Parathyroid adenoma (tissue), 2 donors: ENCODE data around the gene ITGB5.
"Not testable (repeated sequence)": the region's sequence is repeated elsewhere in the genome, so short reads cannot be mapped to it uniquely, and the experiment has no call there.

Source experiments
- H2AFZ ChIP-seq: fragments of 300-600 bp; sonication (generic); one replicate; pipeline ENCODE4 v1.7.0; 2017; ENCODE audit warnings: antibody characterized with exemption, mild to moderate bottlenecking
- H3K27ac ChIP-seq: fragments of 300-600 bp; sonication (generic); one replicate; pipeline ENCODE4 v1.7.0; 2017
- H3K27me3 ChIP-seq: fragments of 300-600 bp; sonication (generic); one replicate; pipeline ENCODE4 v1.7.0; 2017; ENCODE audit warnings: low read length; ENCODE audit not compliant: control insufficient read depth, insufficient read depth
- H3K36me3 ChIP-seq: fragments of 300-600 bp; sonication (generic); one replicate; pipeline ENCODE4 v1.7.0; 2017; ENCODE audit warnings: low read length; ENCODE audit not compliant: control insufficient read depth, insufficient read depth
- H3K4me1 ChIP-seq: fragments of 300-600 bp; sonication (generic); one replicate; pipeline ENCODE4 v1.7.0; 2017; ENCODE audit warnings: control low read depth
- H3K4me2 ChIP-seq: fragments of 300-600 bp; sonication (generic); one replicate; pipeline ENCODE4 v1.7.0; 2017; ENCODE audit warnings: low read length
- H3K4me3 ChIP-seq: fragments of 300-600 bp; sonication (generic); one replicate; pipeline ENCODE4 v1.7.0; 2017; ENCODE audit warnings: low read depth, low read length
- H3K79me2 ChIP-seq: fragments of 300-600 bp; sonication (generic); one replicate; pipeline ENCODE4 v1.7.0; 2017; ENCODE audit warnings: control low read depth
- H3K9ac ChIP-seq: fragments of 300-600 bp; sonication (generic); one replicate; pipeline ENCODE4 v1.7.0; 2017; ENCODE audit warnings: mild to moderate bottlenecking
- H3K9me3 ChIP-seq: fragments of 300-600 bp; sonication (generic); one replicate; pipeline ENCODE4 v1.7.0; 2017; ENCODE audit warnings: low read length; ENCODE audit not compliant: control insufficient read depth
- TF ChIP-seq, protein P1 (sequence below): fragments of 300-600 bp; sonication (generic); IDR thresholded peaks from one replicate; pipeline ENCODE4 v1.7.0; 2017; ENCODE audit warnings: antibody characterized with exemption, mild to moderate bottlenecking
- donor health status: primary hyperparathyroidism.

ITGB5 gene

DNA sequence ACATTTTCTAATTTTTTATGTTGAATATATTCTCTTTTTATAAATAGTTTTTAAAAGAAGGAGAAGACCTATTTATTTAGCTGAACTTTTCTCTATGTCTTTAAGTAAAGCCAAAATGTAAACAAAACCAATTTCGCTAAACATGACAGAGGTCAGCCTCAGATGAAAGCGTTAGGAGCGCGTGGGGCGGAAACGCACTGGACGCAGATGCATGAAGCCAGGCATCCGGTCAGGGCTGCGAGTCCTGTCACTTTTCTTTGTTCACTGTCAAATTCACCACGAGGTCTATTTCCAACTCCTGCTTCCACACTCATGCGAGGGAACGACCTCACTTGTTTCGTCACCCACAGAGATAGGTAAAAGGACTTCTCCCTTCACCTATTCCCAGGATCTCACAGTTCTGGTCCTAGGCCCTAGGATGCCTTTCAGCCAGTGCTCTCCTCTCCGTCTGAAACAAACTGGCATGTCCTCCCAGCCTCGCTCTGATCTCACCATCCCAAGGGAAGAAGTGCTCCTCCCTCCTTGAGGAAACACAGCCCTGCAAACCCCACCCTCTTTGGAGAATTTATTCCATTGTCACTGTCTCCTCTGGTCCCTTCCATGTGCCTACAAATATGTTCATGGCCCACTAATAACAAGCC is 57.9 kb downstream of the ITGB5 start:
- H3K36me3 ChIP-seq: no peaks in the 10 kb centered on the region
- no peaks in the 10 kb centered on the region for H3K9me3 ChIP-seq
- H3K79me2 ChIP-seq: peaks cover 8% of the 10 kb centered on the region
- no peak overlapping the region for H3K9ac ChIP-seq
- no peak overlapping the region for H3K27ac ChIP-seq
- H3K27me3 ChIP-seq: no peaks in the 10 kb centered on the region
- TF ChIP-seq, protein P1, sequence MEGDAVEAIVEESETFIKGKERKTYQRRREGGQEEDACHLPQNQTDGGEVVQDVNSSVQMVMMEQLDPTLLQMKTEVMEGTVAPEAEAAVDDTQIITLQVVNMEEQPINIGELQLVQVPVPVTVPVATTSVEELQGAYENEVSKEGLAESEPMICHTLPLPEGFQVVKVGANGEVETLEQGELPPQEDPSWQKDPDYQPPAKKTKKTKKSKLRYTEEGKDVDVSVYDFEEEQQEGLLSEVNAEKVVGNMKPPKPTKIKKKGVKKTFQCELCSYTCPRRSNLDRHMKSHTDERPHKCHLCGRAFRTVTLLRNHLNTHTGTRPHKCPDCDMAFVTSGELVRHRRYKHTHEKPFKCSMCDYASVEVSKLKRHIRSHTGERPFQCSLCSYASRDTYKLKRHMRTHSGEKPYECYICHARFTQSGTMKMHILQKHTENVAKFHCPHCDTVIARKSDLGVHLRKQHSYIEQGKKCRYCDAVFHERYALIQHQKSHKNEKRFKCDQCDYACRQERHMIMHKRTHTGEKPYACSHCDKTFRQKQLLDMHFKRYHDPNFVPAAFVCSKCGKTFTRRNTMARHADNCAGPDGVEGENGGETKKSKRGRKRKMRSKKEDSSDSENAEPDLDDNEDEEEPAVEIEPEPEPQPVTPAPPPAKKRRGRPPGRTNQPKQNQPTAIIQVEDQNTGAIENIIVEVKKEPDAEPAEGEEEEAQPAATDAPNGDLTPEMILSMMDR: no peak
- no peaks in the 10 kb centered on the region for H3K4me1 ChIP-seq
- H2AFZ ChIP-seq: no peak overlapping the region
- no peak overlapping the region for H3K4me3 ChIP-seq
- H3K4me2 ChIP-seq: no peak overlapping the region

DNA sequence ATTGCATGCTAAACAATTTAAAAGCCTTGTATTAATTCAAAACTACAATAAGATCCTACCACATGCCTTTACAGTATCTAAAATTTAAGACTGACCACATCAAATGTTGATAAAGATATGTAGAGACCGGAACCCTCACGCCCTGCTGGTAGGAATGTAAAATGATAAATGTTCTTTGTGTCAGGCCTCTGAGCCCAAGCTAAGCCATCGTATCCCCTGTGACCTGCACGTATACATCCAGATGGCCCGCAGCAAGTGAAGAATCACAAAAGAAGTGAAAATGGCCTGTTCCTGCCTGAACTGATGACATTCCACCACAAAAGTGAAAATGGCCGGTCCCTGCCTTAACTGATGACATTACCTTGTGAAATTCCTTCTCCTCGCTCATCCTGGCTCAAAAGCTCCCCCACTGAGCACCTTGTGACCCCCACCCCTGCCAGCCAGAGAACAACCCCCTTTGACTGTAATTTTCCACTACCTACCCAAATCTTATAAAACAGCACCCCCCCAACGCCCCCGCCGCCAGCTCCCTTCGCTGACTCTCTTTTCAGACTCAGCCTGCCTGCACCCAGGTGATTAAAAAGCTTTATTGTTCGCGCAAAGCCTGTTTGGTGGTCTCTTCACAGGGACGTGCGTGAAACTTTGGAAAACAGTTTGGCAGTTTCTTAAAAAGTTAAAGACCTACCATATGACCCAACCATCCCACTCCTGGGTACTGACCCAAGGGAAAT is 59.5 kb downstream of the ITGB5 start:
- not testable (repeated sequence) for H3K4me1 ChIP-seq, H3K9ac ChIP-seq
- TF ChIP-seq, protein P1: peak; percentile 6

DNA sequence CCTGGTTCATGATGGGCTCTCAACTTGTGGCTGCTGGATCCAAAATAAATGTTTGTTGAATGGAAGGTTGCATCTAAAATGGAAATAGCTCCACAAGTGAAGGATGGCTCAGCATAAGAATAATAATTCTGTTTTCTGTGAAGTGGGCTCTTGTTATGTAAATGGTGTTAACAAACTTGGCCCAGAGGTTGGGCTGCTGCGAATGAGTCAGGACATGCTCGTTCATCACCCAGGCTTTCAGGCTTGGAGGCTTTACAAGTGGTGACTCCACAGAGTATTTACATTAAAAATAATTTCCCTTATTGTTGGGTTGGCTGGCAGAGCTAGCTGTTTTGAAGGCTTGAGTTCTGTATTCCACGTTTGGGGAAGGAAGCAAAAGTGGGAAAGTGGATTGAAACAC is 60.5 kb downstream of the ITGB5 start:
- Histone ChIP-seq H2AFZ (no peak overlapping the region), H3K4me3 (no peak overlapping the region), H3K9me3 (no peaks in the 10 kb centered on the region), H3K9ac (no peak overlapping the region), H3K4me2 (no peak overlapping the region), H3K27me3 (no peaks in the 10 kb centered on the region), H3K36me3 (no peaks in the 10 kb centered on the region), H3K4me1 (no peaks in the 10 kb centered on the region), H3K27ac (no peak overlapping the region), H3K79me2 (no peaks in the 10 kb centered on the region)
- TF ChIP-seq, protein P1: no peak

More for the DNA sequence above, 59.5 kb downstream of the ITGB5 start:
- not testable (repeated sequence) for H3K79me2 ChIP-seq, H3K27ac ChIP-seq, H2AFZ ChIP-seq, H3K36me3 ChIP-seq, H3K4me3 ChIP-seq, H3K27me3 ChIP-seq, H3K4me2 ChIP-seq, H3K9me3 ChIP-seq

DNA sequence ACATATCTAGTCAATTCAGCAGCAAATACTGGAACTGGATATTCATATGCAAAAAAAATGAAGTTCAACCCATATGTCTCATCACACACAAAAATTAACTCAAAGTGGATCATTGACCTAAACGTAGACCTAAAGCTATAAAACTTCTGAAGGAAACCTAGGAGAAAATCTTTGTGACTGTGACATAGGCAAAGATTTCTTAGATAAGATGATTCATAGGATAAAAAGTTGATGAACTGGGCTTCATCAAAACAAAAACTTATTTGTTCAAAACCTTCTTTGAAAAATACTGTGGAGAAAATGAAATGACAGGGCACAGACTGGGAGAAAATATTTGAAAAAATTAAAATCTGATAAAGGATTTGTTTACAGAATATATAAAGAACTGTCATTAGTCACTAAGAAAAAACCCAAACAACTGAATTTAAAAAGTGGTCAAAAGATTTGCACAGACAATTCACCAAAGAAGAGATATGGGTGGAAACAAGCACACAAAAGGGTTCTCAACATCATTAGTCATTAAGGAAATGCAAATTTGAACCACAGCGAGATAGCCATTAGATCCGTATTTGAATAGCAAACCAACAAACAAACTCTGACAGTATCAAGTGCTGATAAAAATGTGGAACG is 62.8 kb downstream of the ITGB5 start:
- H3K79me2 ChIP-seq: no peaks in the 10 kb centered on the region
- no peaks in the 10 kb centered on the region for H3K27me3 ChIP-seq
- no peak overlapping the region for H3K27ac ChIP-seq
- no peaks in the 10 kb centered on the region for H3K4me1 ChIP-seq
- H3K9ac ChIP-seq: no peak overlapping the region
- no peak overlapping the region for H3K4me3 ChIP-seq
- no peaks in the 10 kb centered on the region for H3K9me3 ChIP-seq
- H3K4me2 ChIP-seq: no peak overlapping the region
- TF ChIP-seq, protein P1: no peak
- no peaks in the 10 kb centered on the region for H3K36me3 ChIP-seq
- no peak overlapping the region for H2AFZ ChIP-seq
